ENCODE measurements around the gene MCUB.

- TF ChIP-seq REST (IDR thresholded peaks at IDR 0.05) (no peak), CTCF (IDR thresholded peaks at IDR 0.05; ENCODE audit: low read depth, low read length, missing input control) (no peak), GABPA (IDR thresholded peaks at IDR 0.05 in 1 of 2, conservative IDR thresholded peaks at IDR 0.05 in 1 of 2) (no peak), ATF3 (IDR thresholded peaks at IDR 0.05) (no peak), RAD21 (IDR thresholded peaks at IDR 0.05) (no peak), SP1 (IDR thresholded peaks at IDR 0.05) (no peak), MAX (IDR thresholded peaks at IDR 0.05) (no peak), HNF4G (IDR thresholded peaks at IDR 0.05) (no peak), EGR1 (IDR thresholded peaks at IDR 0.05; ENCODE audit: low read depth in 2 of 2) (no peak)
Observed at GRCh38 chr4:109532182-109532581, 27.9 kb upstream of the MCUB start.
